ENCODE measurements around the gene CHRNA4.

CHRNA4 gene

DNA sequence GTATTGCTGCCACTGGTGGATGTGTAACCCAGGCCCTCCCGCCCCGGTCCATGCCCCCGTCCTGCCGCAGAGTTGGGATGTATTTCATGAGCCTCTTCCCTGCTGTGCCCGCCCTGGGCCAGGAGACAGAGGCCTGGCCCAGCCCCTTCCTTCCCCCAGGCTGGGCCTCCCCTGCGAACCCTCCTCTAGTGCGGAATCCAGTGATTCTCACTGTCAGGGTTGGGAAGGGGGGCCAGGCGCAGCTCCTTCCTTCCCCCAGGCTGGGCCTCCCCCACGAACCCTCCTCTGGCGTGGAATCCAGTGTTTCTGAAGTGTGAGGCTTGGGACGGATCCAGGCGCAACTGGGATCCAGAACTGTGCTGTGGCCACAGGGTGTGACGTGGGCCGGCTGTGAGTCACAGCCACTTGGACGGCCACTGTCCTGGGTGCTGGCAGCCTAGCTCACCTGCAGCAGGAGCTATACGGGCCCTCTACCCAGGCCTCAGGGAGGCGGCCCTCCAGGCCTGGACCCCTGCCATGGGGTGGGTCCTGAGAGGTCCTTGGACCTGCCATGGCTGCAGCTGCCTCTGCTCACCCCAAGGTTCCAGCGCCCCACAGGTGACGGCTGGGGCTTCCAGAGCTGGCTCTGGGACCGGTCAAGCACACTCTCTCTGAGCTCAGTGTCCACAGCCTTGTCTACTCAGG is 39.9 kb downstream of the CHRNA4 start:
- DNase-seq (ENCODE audit: low read depth in 2 of 2, low spot score in 1 of 2) = no peak

- DNase-seq (ENCODE audit: low read depth in 2 of 2, low spot score in 1 of 2) = no peak
Measured at GRCh38 chr20:63320616-63321147, 40.5 kb downstream of the CHRNA4 start.

DNA sequence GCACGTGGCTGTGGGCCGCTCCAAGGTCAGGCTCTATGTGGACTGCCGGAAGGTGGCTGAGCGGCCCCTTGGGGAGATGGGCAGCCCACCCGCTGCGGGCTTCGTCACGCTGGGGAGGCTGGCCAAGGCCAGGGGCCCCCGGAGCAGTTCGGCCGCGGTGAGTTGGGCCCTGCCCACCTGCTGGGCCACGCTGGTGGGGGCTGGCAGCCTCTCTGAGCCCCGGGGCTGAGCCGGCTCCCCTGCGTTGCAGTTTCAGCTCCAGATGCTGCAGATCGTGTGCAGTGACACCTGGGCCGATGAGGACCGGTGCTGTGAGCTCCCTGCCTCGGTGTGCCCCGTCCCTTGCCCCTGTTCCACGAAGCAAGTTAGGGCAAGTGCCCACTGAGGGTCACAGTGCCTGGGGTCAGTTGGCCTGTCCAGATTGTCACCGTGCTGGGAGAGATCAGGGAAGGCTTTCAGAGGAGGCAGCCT is 41.1 kb downstream of the CHRNA4 start:
- no peak for DNase-seq (ENCODE audit: low read depth in 2 of 2, low spot score in 1 of 2)

GRCh38 chr20:63319164-63320040 is 41.7 kb downstream of the CHRNA4 start:
- no peak for DNase-seq (ENCODE audit: low read depth in 2 of 2, low spot score in 1 of 2)

GRCh38 chr20:63318391-63319163 is 42.6 kb downstream of the CHRNA4 start:
- no peak for DNase-seq (ENCODE audit: low read depth in 2 of 2, low spot score in 1 of 2)

- DNase-seq (ENCODE audit: low read depth in 2 of 2, low spot score in 1 of 2) = no peak
Measured at GRCh38 chr20:63317601-63318291, 43.4 kb downstream of the CHRNA4 start.

GRCh38 chr20:63317061-63317460 is 44.1 kb downstream of the CHRNA4 start:
- DNase-seq (ENCODE audit: low read depth in 2 of 2, low spot score in 1 of 2) = no peak

- no peak for DNase-seq (ENCODE audit: low read depth in 2 of 2, low spot score in 1 of 2)
Measured at GRCh38 chr20:63316502-63316921, 44.6 kb downstream of the CHRNA4 start.

DNA sequence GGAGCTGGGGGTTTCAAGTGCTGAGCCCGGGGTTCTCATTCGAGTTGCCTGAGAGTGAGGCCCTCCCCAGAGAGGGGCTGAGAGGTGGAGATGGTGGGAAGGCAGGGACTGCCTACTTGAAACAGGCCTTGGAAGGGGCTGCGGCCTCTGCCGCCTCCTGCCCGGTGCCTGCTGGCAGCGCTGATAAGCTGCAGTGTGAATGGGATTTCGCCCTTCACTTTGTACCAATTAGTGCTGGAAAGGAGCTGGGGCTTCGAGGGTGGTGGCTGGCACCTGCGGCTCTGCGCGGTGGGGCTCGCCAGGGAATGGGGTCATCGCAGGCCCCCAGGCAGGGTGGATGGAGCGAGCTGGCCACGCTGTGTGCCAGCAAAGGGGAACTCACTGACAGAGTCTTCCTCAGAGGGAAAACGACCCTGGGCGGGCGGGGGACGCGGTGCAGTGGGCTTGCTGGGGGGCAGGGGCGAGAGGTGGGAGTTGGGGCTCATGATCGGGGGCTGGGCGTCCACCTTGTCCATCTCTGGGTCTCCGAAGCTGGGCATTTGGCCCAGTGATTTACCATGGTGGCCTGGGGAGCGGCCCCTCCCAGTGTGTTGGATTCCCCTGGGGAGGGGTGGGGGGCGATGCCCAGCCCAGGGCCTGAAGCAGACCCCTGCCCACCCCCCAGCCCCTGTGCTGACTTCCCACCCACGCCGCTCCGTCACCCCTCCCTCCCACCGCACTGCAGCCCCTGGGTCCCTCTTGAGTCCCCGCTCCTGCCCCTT is 45.2 kb downstream of the CHRNA4 start:
- DNase-seq (ENCODE audit: low read depth in 2 of 2, low spot score in 1 of 2) = no peak

DNA sequence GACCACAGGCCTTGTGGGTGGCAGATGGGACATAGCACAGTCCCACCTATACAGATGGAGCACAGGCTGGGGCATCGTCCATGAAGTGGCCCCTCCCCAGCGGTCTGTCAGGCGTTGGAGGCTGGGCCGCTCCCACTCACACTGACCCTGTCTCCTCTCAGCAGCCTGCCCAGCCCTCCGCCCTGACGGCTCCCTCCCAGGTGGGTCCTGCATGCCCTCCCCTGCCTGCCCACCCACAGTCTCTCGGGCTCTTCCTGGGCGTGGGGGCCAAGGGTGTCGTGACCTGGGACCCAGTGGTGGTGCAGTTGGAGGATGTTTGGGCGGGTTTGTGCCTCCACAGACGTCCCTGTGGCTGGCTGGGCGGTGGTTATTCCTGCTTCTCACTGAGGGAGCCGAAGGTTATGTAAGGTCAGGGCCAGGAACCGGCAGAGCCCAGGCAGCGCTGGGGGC is 45.9 kb downstream of the CHRNA4 start:
- DNase-seq (ENCODE audit: low read depth in 2 of 2, low spot score in 1 of 2) = no peak

GRCh38 chr20:63314566-63315239 is 46.4 kb downstream of the CHRNA4 start:
- DNase-seq (ENCODE audit: low read depth in 2 of 2, low spot score in 1 of 2) = no peak

DNA sequence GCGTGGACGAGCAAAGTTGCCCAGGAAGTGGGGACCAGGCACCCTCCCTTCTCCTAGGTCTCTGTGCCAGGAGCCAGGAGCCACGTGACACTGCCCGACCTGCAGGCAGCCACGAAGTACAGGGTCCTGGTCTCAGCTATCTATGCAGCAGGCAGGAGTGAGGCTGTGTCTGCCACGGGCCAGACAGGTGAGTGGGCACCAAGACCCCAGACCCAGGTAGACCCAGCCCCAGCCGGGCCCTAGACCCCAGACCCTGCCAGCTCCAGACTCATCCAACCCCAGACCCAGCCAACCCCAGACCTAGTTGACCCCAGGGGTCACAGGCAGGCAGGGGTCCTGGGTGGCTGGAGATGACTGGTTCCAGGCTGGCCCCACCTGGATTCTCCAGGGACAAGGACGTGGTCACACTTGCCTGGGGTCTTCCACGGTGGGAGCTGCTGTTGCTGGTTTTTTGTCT is 47.1 kb downstream of the CHRNA4 start:
- DNase-seq (ENCODE audit: low read depth in 2 of 2, low spot score in 1 of 2) = no peak

DNA sequence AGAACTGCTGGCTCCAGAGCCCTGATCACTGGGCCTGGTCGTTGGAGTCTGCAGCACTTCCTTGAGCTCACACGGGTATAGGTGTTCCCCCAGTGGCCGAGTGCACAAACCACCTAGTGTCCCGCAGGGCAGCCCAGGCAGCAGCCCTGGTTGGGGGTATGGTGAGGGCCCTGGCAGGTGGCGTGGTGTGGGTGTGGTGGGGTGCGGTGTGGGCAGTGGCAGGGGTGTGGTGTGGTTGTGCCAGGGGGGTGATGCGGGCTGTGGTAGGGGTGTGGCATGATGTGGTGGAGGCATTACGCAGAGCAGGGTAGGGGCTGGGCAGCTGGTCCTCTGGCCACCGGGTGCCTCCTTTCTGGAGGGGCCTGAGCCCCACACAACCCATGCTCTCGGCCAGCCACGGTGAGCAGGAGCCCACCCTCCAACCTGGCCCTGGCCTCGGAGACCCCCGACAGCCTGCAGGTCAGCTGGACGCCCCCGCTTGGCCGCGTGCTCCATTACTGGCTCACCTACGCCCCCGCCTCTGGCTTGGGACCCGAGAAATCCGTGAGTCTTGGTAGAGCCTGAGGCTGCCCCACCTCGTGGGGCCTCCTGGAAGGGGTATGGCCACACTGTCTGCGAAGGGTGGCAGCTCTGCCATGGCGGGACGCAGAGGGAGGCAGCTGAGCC is 47.7 kb downstream of the CHRNA4 start:
- DNase-seq (ENCODE audit: low read depth in 2 of 2, low spot score in 1 of 2) = no peak

- DNase-seq (ENCODE audit: low read depth in 2 of 2, low spot score in 1 of 2) = no peak
Measured at GRCh38 chr20:63312690-63313348, 48.3 kb downstream of the CHRNA4 start.

GRCh38 chr20:63312273-63312672 is 48.9 kb downstream of the CHRNA4 start:
- no peak for DNase-seq (ENCODE audit: low read depth in 2 of 2, low spot score in 1 of 2)

DNA sequence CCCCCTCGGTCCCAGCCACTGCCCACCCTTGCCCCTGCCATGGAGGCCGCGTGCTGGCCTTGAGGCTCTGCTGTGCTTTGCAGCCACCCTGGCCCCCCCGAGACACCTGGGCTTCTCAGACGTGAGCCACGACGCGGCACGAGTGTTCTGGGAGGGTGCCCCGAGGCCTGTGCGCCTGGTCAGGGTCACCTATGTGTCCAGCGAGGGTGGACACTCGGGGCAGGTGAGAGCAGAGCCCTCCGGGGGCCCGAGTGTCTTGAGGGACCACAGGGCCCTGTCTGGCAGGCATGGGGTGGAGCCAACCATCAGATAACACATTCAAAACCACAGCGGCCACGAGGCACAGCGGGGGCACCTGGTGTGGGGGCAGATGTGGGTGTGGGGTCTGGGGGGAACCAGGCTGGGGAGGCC is 49.3 kb downstream of the CHRNA4 start:
- DNase-seq (ENCODE audit: low read depth in 2 of 2, low spot score in 1 of 2) = no peak

DNA sequence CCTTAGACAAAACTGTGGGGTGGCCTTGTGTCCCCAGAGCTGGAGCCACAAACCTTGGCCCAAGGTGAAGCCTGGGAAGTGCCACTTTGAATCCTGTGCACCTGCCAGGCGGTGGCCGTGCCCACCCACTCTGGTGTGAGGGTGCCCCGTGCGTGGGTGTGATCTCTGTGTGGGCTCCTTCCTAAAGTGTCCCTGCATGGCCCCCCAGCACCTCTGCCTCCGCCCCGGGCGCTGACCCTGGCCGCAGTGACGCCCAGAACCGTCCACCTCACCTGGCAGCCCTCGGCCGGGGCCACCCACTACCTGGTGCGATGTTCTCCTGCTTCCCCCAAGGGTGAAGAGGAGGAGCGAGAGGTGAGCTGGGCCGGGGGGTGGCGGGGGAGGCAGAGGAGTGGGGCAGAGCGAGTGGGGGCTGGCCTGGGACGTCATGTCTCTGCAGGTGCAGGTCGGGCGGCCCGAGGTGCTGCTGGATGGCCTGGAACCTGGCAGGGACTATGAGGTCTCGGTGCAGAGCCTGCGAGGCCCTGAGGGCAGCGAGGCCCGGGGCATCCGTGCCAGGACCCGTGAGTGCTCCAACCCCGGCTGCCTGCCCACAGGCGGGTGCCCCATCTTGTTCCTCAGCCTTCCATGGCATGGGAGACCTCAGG is 49.8 kb downstream of the CHRNA4 start:
- DNase-seq (ENCODE audit: low read depth in 2 of 2, low spot score in 1 of 2) = no peak

Measured in stimulated activated CD8-positive, alpha-beta memory T cell treated with anti-CD3 and anti-CD28 coated beads, Interleukin-4, amount 100 ng/mL, for 4 hours (primary cell).